SK-N-MC (cell line): ENCODE measurements around the gene CFHR4.

Experiments
- EZH2 ChIP-seq: fragments of 200-600 bp; sonication (generic); IDR thresholded peaks from one replicate; pipeline ENCODE4 v1.6.1; 2017; ENCODE audit warnings: antibody characterized with exemption
- POLR2AphosphoS5 ChIP-seq: IDR thresholded peaks from 2 replicates; pipeline ENCODE4 v1.6.1; 2012; ENCODE audit warnings: mild to moderate bottlenecking, low read depth, low read length, borderline replicate concordance

DNA sequence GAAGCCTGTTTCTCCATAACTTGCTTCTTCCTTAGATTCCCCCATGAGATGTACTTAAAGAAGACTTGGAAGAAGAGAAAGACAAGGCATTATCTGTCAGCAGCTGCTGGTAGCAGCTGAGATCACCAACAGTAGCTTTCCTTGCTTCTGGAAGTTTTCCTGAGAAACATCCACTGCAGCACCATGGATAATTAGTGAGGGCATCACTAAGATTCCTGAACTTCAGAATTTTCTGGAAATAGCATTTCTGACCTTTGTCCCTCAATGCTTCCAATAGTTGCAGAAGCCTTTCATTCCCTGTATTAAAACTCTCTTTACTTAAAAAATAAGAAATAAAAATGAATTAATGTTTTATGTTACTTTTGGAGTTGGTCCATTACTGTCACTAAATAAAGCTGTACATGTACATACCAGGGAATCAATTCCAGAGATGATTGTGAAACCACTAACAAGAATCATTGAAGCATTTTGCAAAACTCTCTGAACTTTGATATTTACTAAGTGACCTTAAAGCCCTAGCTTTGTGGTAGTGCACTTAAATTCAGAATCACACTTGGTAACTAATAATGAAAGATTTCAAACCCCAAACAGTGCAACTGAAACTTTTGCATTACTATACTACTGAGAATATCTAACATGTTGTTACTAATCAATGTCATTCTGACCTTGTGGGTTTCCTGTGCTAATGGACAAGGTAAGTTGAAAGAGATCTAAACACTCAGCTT lies at the start of gene CFHR4:
- TF ChIP-seq EZH2: no peak
- no peak for TF ChIP-seq POLR2AphosphoS5
